Endothelial cell of umbilical vein (primary cell): ENCODE measurements around the gene MTCH2. TPM values are rescaled to one million over a fixed set of nuclear protein-coding genes. Genes with fewer than 3 reads are reported as not detected.

Experiments
- BruUV-seq: library from RNA; stranded (reverse); fragments of 400-500 nt; replicated peaks from 2 replicates; lab custom pipeline; 2021; lab: Mats Ljungman, UMichigan
- CTCF ChIA-PET: fragments of 300-600, 350-600 bp; sonication (Branson Sonifier 250); formaldehyde crosslinking; loops from one replicate; lab custom pipeline; 2021; ENCODE audit warnings: antibody characterized with exemption, inconsistent platforms; lab: Charles Lee
- POLR2A ChIA-PET: fragments of 300-600, 350-600 bp; sonication (Branson Sonifier 250); formaldehyde crosslinking; loops from one replicate; lab custom pipeline; 2021; ENCODE audit warnings: antibody characterized with exemption, inconsistent platforms; lab: Charles Lee
- DNase-seq: peaks from one replicate; pipeline ENCODE4 v3.0.0-alpha.2; 2011; ENCODE audit warnings: low read depth, low spot score
- FAIRE-seq: peaks from 2 replicates; lab custom pipeline; 2011; peaks lifted over from hg19 to GRCh38; lab: Jason Lieb, UNC
- H2AFZ ChIP-seq: 2 replicates; pipeline ENCODE4 v1.6.0; 2012; ENCODE audit warnings: low read depth, low read length, control low read depth, inconsistent platforms
- H3K27ac ChIP-seq: 2 replicates; pipeline ENCODE4 v1.5.1; 2011; ENCODE audit warnings: low read depth, mild to moderate bottlenecking, control low read depth, low read length, moderate library complexity; ENCODE audit not compliant: insufficient read depth
- H3K27me3 ChIP-seq, 2 experiments: 2 replicates each; pipeline versions ENCODE4 v1.6.0 to v1.6.1; 2011; ENCODE audit warnings: low read length in 2 of 2, mixed read lengths in 1 of 2; ENCODE audit not compliant: control insufficient read depth in 2 of 2, insufficient read depth in 2 of 2
- H3K36me3 ChIP-seq, 2 experiments: 2 replicates in 1 of 2; 3 replicates in 1 of 2; pipeline ENCODE4 v1.5.1; 2011; ENCODE audit warnings: low read length in 2 of 2, mild to moderate bottlenecking in 1 of 2, moderate library complexity in 1 of 2; ENCODE audit not compliant: control insufficient read depth in 2 of 2, insufficient read depth in 2 of 2; ENCODE audit errors: extremely low read depth in 1 of 2
- H3K4me1 ChIP-seq: 3 replicates; pipeline ENCODE4 v1.5.1; 2011; ENCODE audit warnings: mild to moderate bottlenecking, low read length; ENCODE audit not compliant: control insufficient read depth, insufficient read depth; ENCODE audit errors: extremely low read depth
- H3K4me2 ChIP-seq: 2 replicates; pipeline ENCODE4 v1.6.1; 2011; ENCODE audit warnings: low read length, control low read depth, mixed read lengths; ENCODE audit not compliant: insufficient read depth
- H3K4me3 ChIP-seq, 3 experiments: fragments of 200-600 bp in 1 of 3; sonication (generic), shearing (Covaris generic) in 1 of 3; replicated peaks in 1 of 3; 2 replicates each; pipeline ENCODE4 v1.5.1; 2011 to 2016; ENCODE audit warnings: control low read depth in 3 of 3, low read length in 3 of 3, mild to moderate bottlenecking in 2 of 3, inconsistent platforms in 1 of 3, low read depth in 1 of 3, moderate library complexity in 1 of 3; ENCODE audit not compliant: insufficient read depth in 1 of 3
- H3K79me2 ChIP-seq: 2 replicates; pipeline ENCODE4 v1.6.0; 2012; ENCODE audit warnings: low read length, inconsistent platforms; ENCODE audit not compliant: control insufficient read depth, insufficient read depth
- H3K9ac ChIP-seq: replicated peaks from 2 replicates; pipeline ENCODE3; 2011; ENCODE audit warnings: low read length, control low read depth; ENCODE audit not compliant: insufficient read depth; ENCODE audit errors: extremely low read depth
- H3K9me1 ChIP-seq: replicated peaks from 3 replicates; pipeline ENCODE4 v1.6.0; 2011; ENCODE audit warnings: mild to moderate bottlenecking, low read length; ENCODE audit not compliant: control insufficient read depth, insufficient read depth; ENCODE audit errors: extremely low read depth
- H3K9me3 ChIP-seq: replicated peaks from 2 replicates; pipeline ENCODE4 v1.5.1; 2012; ENCODE audit warnings: low read length, inconsistent platforms; ENCODE audit not compliant: control insufficient read depth, insufficient read depth
- H4K20me1 ChIP-seq: replicated peaks from 2 replicates; pipeline ENCODE3; 2011; ENCODE audit warnings: mild to moderate bottlenecking, low read length; ENCODE audit not compliant: control insufficient read depth, insufficient read depth; ENCODE audit errors: extremely low read depth
- EZH2 ChIP-seq: IDR thresholded peaks from 2 replicates; pipeline ENCODE4 v1.6.1; 2012; ENCODE audit warnings: borderline replicate concordance, low read depth, mild to moderate bottlenecking, moderate library complexity, low read length, inconsistent platforms; ENCODE audit not compliant: severe bottlenecking
- FOS ChIP-seq: IDR thresholded peaks from 2 replicates; pipeline ENCODE4 v1.6.1; 2011; ENCODE audit warnings: mild to moderate bottlenecking, low read length, moderate library complexity, borderline replicate concordance; ENCODE audit not compliant: insufficient read depth
- GATA2 ChIP-seq: IDR thresholded peaks from 2 replicates; pipeline ENCODE4 v1.7.0; 2011; ENCODE audit warnings: low read depth, mild to moderate bottlenecking, moderate library complexity, mixed read lengths, low read length; ENCODE audit not compliant: insufficient read length, insufficient read depth
- JUN ChIP-seq: IDR thresholded peaks from 2 replicates; pipeline ENCODE4 v1.6.1; 2011; ENCODE audit warnings: borderline replicate concordance, low read depth; ENCODE audit not compliant: insufficient read length, insufficient read depth
- MYC ChIP-seq: IDR thresholded peaks from one replicate; pipeline ENCODE4 v1.6.1; 2011; ENCODE audit warnings: mild to moderate bottlenecking, low read depth, low read length
- POLR2A ChIP-seq: IDR thresholded peaks from 2 replicates; pipeline ENCODE4 v1.6.1; 2012; ENCODE audit warnings: low read depth, mild to moderate bottlenecking, control low read depth, low read length
- POLR2AphosphoS5 ChIP-seq: IDR thresholded peaks from 2 replicates; pipeline ENCODE4 v1.6.1; 2012; ENCODE audit warnings: low read depth, mild to moderate bottlenecking, control low read depth, low read length, moderate library complexity; ENCODE audit not compliant: insufficient read depth
- dilution Hi-C: fragments of 300-500 bp; cut with MboI; formaldehyde crosslinking; loops from one replicate; pipeline ENCODE4 v1.15.0; 2019; ENCODE audit warnings: low sequenced_read_pairs; ENCODE audit not compliant: extremely low pct_ligation_motif_present
- intact Hi-C: fragments of 100-400 bp; cut with micrococcal nuclease; formaldehyde crosslinking; loops from one replicate; pipeline ENCODE4 v1.10.0; 2022
- polyA plus RNA-seq, 4 experiments: library from polyadenylated mRNA; depleted of rRNA in 3 of 4; stranded (reverse) in 3 of 4; unstranded in 1 of 4; fragments of >200 nt; gene quantifications; 2 replicates each; pipeline versions ENCODE4 v1.2.1 to v1.2.3, GENCODE V29; 2011 to 2012; ENCODE audit warnings: missing spikeins in 1 of 4
- total RNA-seq: library from RNA; stranded (reverse); gene quantifications from 2 replicates; pipeline ENCODE4 v1.2.3, GENCODE V29; 2021
- TF ChIP-seq, protein P1 (sequence below), 2 donors: IDR thresholded peaks; 1 replicate in 1 of 2; 2 replicates in 1 of 2; pipeline ENCODE4 v1.5.1; 2011; ENCODE audit warnings: low read length in 2 of 2, mild to moderate bottlenecking in 2 of 2, moderate library complexity in 2 of 2, control low read depth in 1 of 2, inconsistent platforms in 1 of 2, low read depth in 1 of 2; ENCODE audit not compliant: insufficient read depth in 1 of 2; ENCODE audit errors: extremely low read depth in 1 of 2
- TF ChIP-seq, protein P2 (sequence below): IDR thresholded peaks from 2 replicates; pipeline ENCODE4 v1.6.1; 2011; ENCODE audit not compliant: insufficient read depth, insufficient read length

MTCH2 gene
- total and polyA plus RNA-seq, 2 donors (not counting 3 experiments of a cell fraction or from before 2014, with no cell fraction given) = 138 to 144 TPM

DNA sequence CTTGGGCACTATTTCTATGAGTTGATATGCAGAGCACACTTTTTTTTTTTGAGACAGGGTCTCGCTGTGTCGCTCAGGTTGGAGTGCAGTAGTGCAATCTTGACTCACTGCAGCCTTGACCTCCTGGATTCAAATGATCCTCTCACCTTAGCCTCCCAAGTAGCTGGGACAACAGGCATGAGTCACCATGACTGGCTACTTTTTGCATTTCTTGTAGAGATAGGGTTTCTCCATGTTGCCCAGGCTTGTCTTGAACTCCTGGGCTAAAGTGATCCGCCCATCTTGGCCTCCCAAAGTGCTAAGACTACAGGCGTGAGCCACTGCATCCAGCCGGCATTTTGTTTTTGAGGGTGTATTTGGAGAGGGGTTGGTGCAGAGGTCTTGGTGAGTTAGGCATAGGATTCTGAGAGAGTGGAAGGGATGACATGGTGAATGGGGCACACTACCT, 29.9 kb upstream of the MTCH2 start:
- CTCF ChIA-PET = no interaction called here
- intact Hi-C loops (no loop called here), dilution Hi-C loops (no loop called here)
- no peaks in the 10 kb centered on the region for H3K36me3 ChIP-seq
- no peak overlapping the region for H3K4me3 ChIP-seq
- no peak overlapping the region for H2AFZ ChIP-seq
- no peaks in the 10 kb centered on the region for H3K27me3 ChIP-seq
- FAIRE-seq (no peak), DNase-seq (no peak)
- H3K27ac ChIP-seq = no peak overlapping the region
- H3K9me1 ChIP-seq = no peaks in the 10 kb centered on the region
- BruUV-seq = no TSS peak
- no peaks in the 10 kb centered on the region for H3K79me2 ChIP-seq
- TF ChIP-seq GATA2 (no peak), JUN (no peak), MYC (no peak), EZH2 (no peak), FOS (no peak), POLR2A (no peak), POLR2AphosphoS5 (no peak)
- TF ChIP-seq, protein P1, sequence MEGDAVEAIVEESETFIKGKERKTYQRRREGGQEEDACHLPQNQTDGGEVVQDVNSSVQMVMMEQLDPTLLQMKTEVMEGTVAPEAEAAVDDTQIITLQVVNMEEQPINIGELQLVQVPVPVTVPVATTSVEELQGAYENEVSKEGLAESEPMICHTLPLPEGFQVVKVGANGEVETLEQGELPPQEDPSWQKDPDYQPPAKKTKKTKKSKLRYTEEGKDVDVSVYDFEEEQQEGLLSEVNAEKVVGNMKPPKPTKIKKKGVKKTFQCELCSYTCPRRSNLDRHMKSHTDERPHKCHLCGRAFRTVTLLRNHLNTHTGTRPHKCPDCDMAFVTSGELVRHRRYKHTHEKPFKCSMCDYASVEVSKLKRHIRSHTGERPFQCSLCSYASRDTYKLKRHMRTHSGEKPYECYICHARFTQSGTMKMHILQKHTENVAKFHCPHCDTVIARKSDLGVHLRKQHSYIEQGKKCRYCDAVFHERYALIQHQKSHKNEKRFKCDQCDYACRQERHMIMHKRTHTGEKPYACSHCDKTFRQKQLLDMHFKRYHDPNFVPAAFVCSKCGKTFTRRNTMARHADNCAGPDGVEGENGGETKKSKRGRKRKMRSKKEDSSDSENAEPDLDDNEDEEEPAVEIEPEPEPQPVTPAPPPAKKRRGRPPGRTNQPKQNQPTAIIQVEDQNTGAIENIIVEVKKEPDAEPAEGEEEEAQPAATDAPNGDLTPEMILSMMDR (IDR thresholded peaks at IDR 0.05; ENCODE audit: extremely low read depth in 1 of 2, insufficient read depth in 1 of 2, low read depth in 1 of 2, low read length in 2 of 2) = no peak
- TF ChIP-seq, protein P2, sequence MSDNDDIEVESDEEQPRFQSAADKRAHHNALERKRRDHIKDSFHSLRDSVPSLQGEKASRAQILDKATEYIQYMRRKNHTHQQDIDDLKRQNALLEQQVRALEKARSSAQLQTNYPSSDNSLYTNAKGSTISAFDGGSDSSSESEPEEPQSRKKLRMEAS = no peak
- H4K20me1 ChIP-seq = no peaks in the 10 kb centered on the region
- H3K9ac ChIP-seq = no peak overlapping the region
- no peaks in the 10 kb centered on the region for H3K9me3 ChIP-seq
- no peaks in the 10 kb centered on the region for H3K4me1 ChIP-seq
- POLR2A ChIA-PET = no interaction called here
- no peak overlapping the region for H3K4me2 ChIP-seq
